HG02610 (cell line): ENCODE data around the gene RIMBP3C.
"Not testable (repeated sequence)": the region's sequence is repeated elsewhere in the genome, so short reads cannot be mapped to it uniquely, and the experiment has no call there.

Source experiments
- ATAC-seq: cut with Tn5 transposase; IDR thresholded peaks from one replicate; pipeline ENCODE4 v1.9.1; 2021; ENCODE audit warnings: mild to moderate bottlenecking, moderate library complexity; ENCODE audit not compliant: unreplicated experiment

The RIMBP3C gene

GRCh38 chr22:21526705-21527500, 24.4 kb downstream of the RIMBP3C start:
- ATAC-seq: not testable (repeated sequence)

GRCh38 chr22:21516970-21517764, 34.1 kb downstream of the RIMBP3C start:
- ATAC-seq: peak; percentile 63

- not testable (repeated sequence) for ATAC-seq
These were observed 34.7 kb downstream of the RIMBP3C start for GRCh38 chr22:21516522-21516921.

DNA sequence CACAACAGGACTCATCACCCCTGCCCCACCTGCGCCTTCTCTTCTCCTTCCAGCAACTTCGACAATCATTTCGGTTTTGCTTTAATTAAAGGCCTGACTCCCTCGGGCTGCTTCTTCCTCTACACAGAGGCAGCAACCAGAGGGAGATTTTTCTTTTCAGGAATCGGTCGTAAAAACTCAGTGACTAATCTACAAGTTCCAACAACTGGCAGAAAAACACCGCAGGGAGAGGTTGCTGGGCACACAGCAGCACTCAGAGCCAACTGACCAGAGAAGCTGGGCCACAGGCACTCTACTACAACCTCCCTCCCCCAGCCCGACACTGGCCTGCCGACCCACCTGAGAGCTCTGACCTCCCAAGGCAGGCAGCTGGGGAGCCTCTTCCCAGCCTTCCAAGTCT, 36.0 kb downstream of the RIMBP3C start:
- not testable (repeated sequence) for ATAC-seq

DNA sequence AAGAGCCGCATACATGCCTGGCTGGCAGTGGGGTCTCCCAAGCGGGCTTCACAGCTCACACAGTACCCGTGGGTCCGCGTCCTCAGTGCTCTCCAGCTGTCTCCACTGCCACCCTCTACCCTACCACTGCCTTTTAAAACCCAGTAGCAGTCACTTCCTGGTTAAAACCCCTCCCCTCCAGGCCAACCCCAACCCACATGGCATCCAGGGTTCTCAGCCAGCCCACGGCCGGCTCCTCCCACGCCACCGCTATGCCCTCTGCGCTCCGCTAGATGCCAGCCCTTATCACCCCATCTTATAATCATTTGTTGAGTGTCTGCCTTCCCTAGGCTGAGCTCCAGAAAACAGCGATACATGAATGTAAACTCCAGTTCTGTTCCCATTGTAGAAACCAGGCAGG, 37.1 kb downstream of the RIMBP3C start:
- ATAC-seq: not testable (repeated sequence)

GRCh38 chr22:21512022-21512421, 39.2 kb downstream of the RIMBP3C start:
- not testable (repeated sequence) for ATAC-seq

- ATAC-seq: not testable (repeated sequence)
These were observed 40.9 kb downstream of the RIMBP3C start for GRCh38 chr22:21510397-21510796.

GRCh38 chr22:21499623-21500506, 51.4 kb downstream of the RIMBP3C start:
- not testable (repeated sequence) for ATAC-seq

DNA sequence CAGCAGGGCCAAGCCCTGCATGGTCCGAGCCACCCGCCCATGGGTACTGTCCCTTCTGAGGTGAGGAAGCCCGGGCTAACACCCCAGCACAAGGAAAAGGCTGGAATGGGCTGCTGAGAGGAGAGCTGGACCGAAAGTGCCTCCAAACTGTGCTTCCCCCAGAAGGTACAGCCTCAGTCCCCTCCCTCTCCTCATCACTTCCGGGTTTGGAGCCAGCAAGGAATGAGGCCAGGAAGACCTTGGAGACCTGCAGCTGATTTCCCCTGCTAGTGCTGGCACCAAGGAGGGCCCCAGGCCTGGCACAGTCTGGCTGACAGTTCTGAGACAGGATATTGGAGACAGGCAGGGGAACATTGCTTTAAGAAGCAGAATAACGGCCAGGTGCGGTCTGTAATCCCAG, 52.8 kb downstream of the RIMBP3C start:
- ATAC-seq: not testable (repeated sequence)

DNA sequence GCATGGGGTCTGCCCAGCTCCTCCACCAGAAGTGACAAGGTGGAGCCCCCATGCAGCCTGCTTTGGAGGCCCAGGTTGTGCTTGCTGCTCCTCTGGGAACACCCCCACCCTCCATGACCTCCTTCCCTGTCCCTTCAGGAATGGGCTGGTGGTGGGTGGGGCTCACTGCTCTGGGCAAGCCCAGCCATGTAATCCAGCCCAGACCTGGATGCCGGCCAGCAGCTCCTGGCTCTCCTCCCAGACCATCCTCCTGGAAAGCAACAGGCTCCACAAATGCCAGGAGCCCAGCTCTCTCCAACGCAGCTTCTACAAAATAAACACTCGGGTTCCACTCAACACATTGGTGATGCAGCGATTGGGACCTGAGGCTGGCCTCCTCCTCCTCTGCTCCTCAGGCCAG, 53.3 kb downstream of the RIMBP3C start:
- not testable (repeated sequence) for ATAC-seq
